T-helper 2 cell (primary cell): ENCODE results near the gene UPP1.
"Not testable (repeated sequence)": the region's sequence is repeated elsewhere in the genome, so short reads cannot be mapped to it uniquely, and the experiment has no call there.

Experiments
- DNase-seq, 5 experiments: peaks; one replicate each; pipeline versions ENCODE4 v3.0.0 to v3.0.0-alpha.2; 2012 to 2022

Gene UPP1

GRCh38 chr7:48112401-48113165 lies 23.5 kb downstream of the UPP1 start:
- DNase-seq, result no peak

GRCh38 chr7:48113275-48113674 lies 24.2 kb downstream of the UPP1 start:
- no peak for DNase-seq

GRCh38 chr7:48114115-48114514 lies 25.1 kb downstream of the UPP1 start:
- DNase-seq, result no peak

GRCh38 chr7:48114589-48114988 lies 25.5 kb downstream of the UPP1 start:
- DNase-seq, result no peak

- no peak for DNase-seq
Observed at GRCh38 chr7:48116043-48116442, 27.0 kb downstream of the UPP1 start.

- DNase-seq, result no peak
Observed at GRCh38 chr7:48118041-48118440, 29.0 kb downstream of the UPP1 start.

GRCh38 chr7:48120536-48120935 lies 31.5 kb downstream of the UPP1 start:
- not testable (repeated sequence) for DNase-seq

GRCh38 chr7:48126037-48126436 lies 37.0 kb downstream of the UPP1 start:
- no peak for DNase-seq

- DNase-seq, result peak in 1 of 5 experiments; percentile 63
Observed at GRCh38 chr7:48130658-48131108, 41.6 kb downstream of the UPP1 start.

GRCh38 chr7:48132792-48133191 lies 43.7 kb downstream of the UPP1 start:
- no peak for DNase-seq

- no peak for DNase-seq
Observed at GRCh38 chr7:48139459-48139858, 50.4 kb downstream of the UPP1 start.

- no peak for DNase-seq
Observed at GRCh38 chr7:48140001-48140681, 51.1 kb downstream of the UPP1 start.

GRCh38 chr7:48141521-48141920 lies 52.5 kb downstream of the UPP1 start:
- DNase-seq, result no peak

- no peak for DNase-seq
Observed at GRCh38 chr7:48144291-48144768, 55.3 kb downstream of the UPP1 start.

GRCh38 chr7:48147078-48147591 lies 58.1 kb downstream of the UPP1 start:
- no peak for DNase-seq

- DNase-seq, result not testable (repeated sequence)
Observed at GRCh38 chr7:48147690-48148089, 58.6 kb downstream of the UPP1 start.

GRCh38 chr7:48148311-48148710 lies 59.2 kb downstream of the UPP1 start:
- no peak for DNase-seq

GRCh38 chr7:48149058-48149457 lies 60.0 kb downstream of the UPP1 start:
- no peak for DNase-seq

GRCh38 chr7:48150086-48150485 lies 61.0 kb downstream of the UPP1 start:
- DNase-seq, result no peak

- DNase-seq, result peak in 3 of 5 experiments; percentile 7 to 34 (median 8)
Observed at GRCh38 chr7:48154792-48155413, 65.8 kb downstream of the UPP1 start.
